HEK293 (cell line): Measurements from ENCODE around the gene CDK9.
A peak's percentile ranks its signal among the peaks of the same experiment; 100 is the strongest.

Experiments used
- CTCF ChIA-PET: fragments of 350-600 bp; formaldehyde crosslinking; extraction: SDS; loops from one replicate; lab custom pipeline; 2021; ENCODE audit warnings: antibody characterized with exemption; lab: Yijun Ruan, JAX
- POLR2A ChIA-PET: fragments of 300-600 bp; formaldehyde crosslinking; extraction: SDS; loops from one replicate; lab custom pipeline; 2020; ENCODE audit warnings: antibody characterized with exemption, inconsistent platforms; lab: Yijun Ruan, JAX
- H3K27ac ChIP-seq: fragments of 200-500 bp; sonication (Bioruptor generic); 2 replicates; pipeline ENCODE4 v1.5.1; 2014; ENCODE audit warnings: low read depth, low read length, control low read depth, inconsistent platforms; ENCODE audit errors: extremely low read depth
- H3K36me3 ChIP-seq, 2 experiments: fragments of 200-500 bp in 1 of 2; sonication (Bioruptor generic) in 1 of 2; 1 replicate in 1 of 2; 2 replicates in 1 of 2; pipeline ENCODE4 v1.5.1; 2014 to 2017; ENCODE audit warnings: inconsistent platforms in 2 of 2, low read length in 2 of 2; ENCODE audit not compliant: control insufficient read depth in 2 of 2, insufficient read depth in 1 of 2
- H3K4me1 ChIP-seq: fragments of 200-500 bp; sonication (Bioruptor generic); 2 replicates; pipeline ENCODE4 v1.5.1; 2014; ENCODE audit warnings: mild to moderate bottlenecking, low read length, inconsistent platforms; ENCODE audit not compliant: control insufficient read depth, insufficient read depth
- H3K4me3 ChIP-seq: 2 replicates; pipeline ENCODE4 v1.5.1; 2011; ENCODE audit warnings: low read depth, mild to moderate bottlenecking, control low read depth, low read length, moderate library complexity
- H3K9me3 ChIP-seq: fragments of 200-500 bp; sonication (Bioruptor generic); 2 replicates; pipeline ENCODE4 v1.5.1; 2014; ENCODE audit warnings: low read depth, low read length, inconsistent platforms; ENCODE audit not compliant: control insufficient read depth, insufficient read depth
- GLIS1 ChIP-seq: fragments of 450-650 bp; formaldehyde crosslinking; IDR thresholded peaks from 2 replicates; pipeline ENCODE4 v1.5.1; 2016; ENCODE audit warnings: missing biosample characterization, missing genetic modification characterization
- KLF7 ChIP-seq: fragments of 450-650 bp; formaldehyde crosslinking; IDR thresholded peaks from 2 replicates; pipeline ENCODE4 v1.5.1; 2016; ENCODE audit warnings: missing biosample characterization, missing genetic modification characterization, borderline replicate concordance
- OSR2 ChIP-seq: fragments of 450-650 bp; formaldehyde crosslinking; IDR thresholded peaks from 2 replicates; pipeline ENCODE4 v1.5.1; 2016; ENCODE audit warnings: missing biosample characterization, missing genetic modification characterization
- PATZ1 ChIP-seq: fragments of 450-650 bp; formaldehyde crosslinking; IDR thresholded peaks from 2 replicates; pipeline ENCODE4 v1.5.1; 2016; ENCODE audit warnings: missing biosample characterization, missing genetic modification characterization
- PRDM2 ChIP-seq: fragments of 450-650 bp; formaldehyde crosslinking; IDR thresholded peaks from 2 replicates; pipeline ENCODE4 v1.5.1; 2016; ENCODE audit warnings: missing biosample characterization, missing genetic modification characterization, borderline replicate concordance
- SP2 ChIP-seq: fragments of 450-650 bp; formaldehyde crosslinking; IDR thresholded peaks from 2 replicates; pipeline ENCODE4 v1.5.1; 2016; ENCODE audit warnings: missing biosample characterization, missing genetic modification characterization
- SP7 ChIP-seq: fragments of 450-650 bp; formaldehyde crosslinking; IDR thresholded peaks from 2 replicates; pipeline ENCODE4 v1.5.1; 2016; ENCODE audit warnings: missing biosample characterization, missing genetic modification characterization
- ZBTB17 ChIP-seq: fragments of 450-650 bp; formaldehyde crosslinking; IDR thresholded peaks from 2 replicates; pipeline ENCODE4 v1.5.1; 2016; ENCODE audit warnings: missing biosample characterization, missing genetic modification characterization
- ZBTB26 ChIP-seq: fragments of 450-650 bp; formaldehyde crosslinking; optimal IDR thresholded peaks from 2 replicates; pipeline ENCODE3; 2016; ENCODE audit warnings: missing biosample characterization, mild to moderate bottlenecking, missing genetic modification characterization
- ZNF114 ChIP-seq: fragments of 450-650 bp; formaldehyde crosslinking; IDR thresholded peaks from 2 replicates; pipeline ENCODE4 v1.5.0; 2017; ENCODE audit warnings: missing biosample characterization, missing genetic modification characterization
- ZNF202 ChIP-seq: fragments of 450-650 bp; formaldehyde crosslinking; IDR thresholded peaks from 2 replicates; pipeline ENCODE4 v1.5.1; 2016; ENCODE audit warnings: missing biosample characterization, missing genetic modification characterization, borderline replicate concordance
- ZNF292 ChIP-seq: fragments of 450-650 bp; formaldehyde crosslinking; IDR thresholded peaks from 2 replicates; pipeline ENCODE4 v1.5.1; 2016; ENCODE audit warnings: low read depth, missing biosample characterization, missing genetic modification characterization, borderline replicate concordance
- ZNF391 ChIP-seq: fragments of 450-650 bp; formaldehyde crosslinking; IDR thresholded peaks from 2 replicates; pipeline ENCODE4 v1.5.1; 2016; ENCODE audit warnings: low read depth, missing biosample characterization, missing genetic modification characterization, borderline replicate concordance
- ZNF433 ChIP-seq: fragments of 450-650 bp; formaldehyde crosslinking; IDR thresholded peaks from 2 replicates; pipeline ENCODE4 v1.5.1; 2016; ENCODE audit warnings: missing biosample characterization, missing genetic modification characterization, low read depth
- ZNF626 ChIP-seq: fragments of 450-650 bp; sonication (Bioruptor Pico); formaldehyde crosslinking; IDR thresholded peaks from 2 replicates; pipeline ENCODE4 v1.5.1; 2018; ENCODE audit warnings: missing biosample characterization, missing genetic modification characterization, inconsistent platforms
- ZNF664 ChIP-seq: fragments of 450-650 bp; formaldehyde crosslinking; IDR thresholded peaks from 2 replicates; pipeline ENCODE4 v1.5.1; 2016; ENCODE audit warnings: missing biosample characterization, missing genetic modification characterization
- ZNF670 ChIP-seq: fragments of 450-650 bp; formaldehyde crosslinking; IDR thresholded peaks from 2 replicates; pipeline ENCODE4 v1.5.1; 2016; ENCODE audit warnings: missing biosample characterization, missing genetic modification characterization, low read depth
- ZXDB ChIP-seq: fragments of 450-650 bp; formaldehyde crosslinking; IDR thresholded peaks from 2 replicates; pipeline ENCODE4 v1.5.1; 2016; ENCODE audit warnings: missing biosample characterization, missing genetic modification characterization

CDK9 gene

DNA sequence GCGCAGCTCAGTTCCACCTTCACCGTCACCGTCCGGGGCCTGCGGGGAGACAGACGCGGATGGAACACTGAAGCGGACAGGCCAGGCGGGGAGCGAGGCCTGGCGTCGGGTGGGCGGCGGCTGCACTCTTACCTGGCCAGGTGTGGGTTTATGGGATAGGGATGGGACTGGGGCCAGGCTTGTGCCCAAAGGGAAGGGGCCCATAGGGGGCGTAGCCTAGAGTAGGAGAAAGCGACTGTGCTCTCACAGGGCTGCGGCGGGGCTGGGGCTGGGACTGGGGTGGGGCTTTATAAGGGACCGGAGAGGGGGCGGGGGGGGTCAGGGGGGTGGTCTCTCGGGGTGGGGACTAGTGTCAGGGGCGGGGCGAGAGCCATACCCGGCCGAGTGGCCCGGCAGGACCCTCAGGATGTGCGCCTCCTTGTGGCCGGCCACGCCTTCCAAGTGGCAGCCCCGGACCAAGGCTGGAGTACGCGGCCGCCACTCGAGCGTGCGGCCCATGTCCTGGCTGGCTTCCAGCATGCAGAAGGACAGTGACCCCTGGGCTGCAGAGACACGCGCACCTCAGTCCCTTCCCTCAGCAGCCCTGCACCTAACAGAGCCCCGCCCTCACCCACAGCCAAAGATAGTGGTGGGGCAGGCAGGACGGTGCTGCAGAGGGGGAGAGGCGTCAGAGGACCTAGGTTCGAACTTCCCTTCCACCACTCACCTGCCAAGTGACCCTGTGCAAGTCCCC, 39.7 kb downstream of the CDK9 start (continued):
- no peak for TF ChIP-seq PRDM2 (tag by site-specific recombination)
- TF ChIP-seq ZBTB26 (tag by site-specific recombination): peak; percentile 19

DNA sequence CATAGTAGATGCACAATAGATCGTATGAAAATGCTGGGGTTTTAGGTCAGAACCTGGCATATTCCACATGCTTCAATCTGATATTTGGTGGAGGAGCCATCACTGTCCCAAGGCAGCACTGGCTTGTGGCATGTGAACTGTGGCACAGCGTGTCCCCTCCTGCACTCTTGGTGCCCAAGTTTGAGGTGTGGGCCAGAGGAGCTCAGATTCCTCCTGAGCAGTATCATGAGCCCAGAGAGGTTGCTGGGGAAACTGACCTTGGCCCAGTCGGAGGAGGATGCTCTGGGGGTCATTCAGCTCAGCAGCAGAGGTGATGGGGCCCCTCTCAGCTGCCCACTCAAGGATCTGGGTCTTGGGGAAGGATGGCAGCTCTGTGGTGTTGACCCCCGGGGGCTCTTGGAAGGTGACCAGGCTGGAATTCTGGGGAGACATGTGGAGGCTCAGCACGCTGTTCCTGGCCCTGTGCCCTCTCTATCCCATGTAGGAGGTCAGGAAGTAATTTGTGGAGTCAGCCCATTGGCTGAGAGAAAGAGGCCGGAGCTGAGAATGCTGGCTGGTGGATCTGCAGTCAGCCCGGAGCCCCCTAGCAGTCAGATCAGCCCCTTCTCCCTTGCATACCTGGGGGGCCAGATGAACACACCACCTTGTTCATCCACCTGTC, 40.5 kb downstream of the CDK9 start:
- no peak overlapping the region for H3K4me3 ChIP-seq
- no peaks in the 10 kb centered on the region for H3K9me3 ChIP-seq
- CTCF ChIA-PET: interaction anchor here (0.5 to 4.8 kb wide), 8 partner anchors 10 to 79 kb away, joined by 3 to 21 read pairs (median 4); no protein-coding TSS in a partner anchor
- no peak overlapping the region for H3K27ac ChIP-seq
- H3K4me1 ChIP-seq: no peaks in the 10 kb centered on the region
- TF ChIP-seq ZNF114 (tag by site-specific recombination): no peak
- TF ChIP-seq ZNF664 (tag by site-specific recombination): 0 out of 2 replicates have a peak, but pooled peaks have one; percentile 7
- TF ChIP-seq, all 188 proteins: peak for 1
- POLR2A ChIA-PET: interaction anchor here (0.5 kb wide), 1 partner anchor 46 kb away, joined by 3 read pairs; no protein-coding TSS in a partner anchor
- H3K36me3 ChIP-seq: no peaks in the 10 kb centered on the region

- Histone ChIP-seq H3K9me3 (no peaks in the 10 kb centered on the region), H3K36me3 (no peaks in the 10 kb centered on the region), H3K27ac (no peak overlapping the region), H3K4me3 (no peak overlapping the region), H3K4me1 (no peaks in the 10 kb centered on the region)
- ChIA-PET POLR2A (interaction anchor here (1.2 to 2.2 kb wide), 2 partner anchors 11 to 25 kb away, joined by 3 to 5 read pairs; no protein-coding TSS in a partner anchor), CTCF (interaction anchor here (0.6 to 1.3 kb wide), 4 partner anchors 41 to 174 kb away, joined by 3 to 5 read pairs (median 4); no protein-coding TSS in a partner anchor)
- TF ChIP-seq ZBTB17 (tag by site-specific recombination) (0 out of 2 replicates have a peak, but pooled peaks have one; percentile 14), ZNF202 (no peak), PATZ1 (tag by site-specific recombination) (0 out of 2 replicates have a peak, but pooled peaks have one; percentile 20), ZNF433 (tag by site-specific recombination) (no peak), OSR2 (tag by site-specific recombination) (no peak), SP2 (peak; percentile 33), ZNF626 (no peak), ZBTB26 (tag by site-specific recombination) (peak; percentile 25), ZNF670 (tag by site-specific recombination) (no peak), GLIS1 (tag by site-specific recombination) (peak; percentile 60; the same call in 1 of the 2 replicates), SP7 (tag by site-specific recombination) (no peak), KLF7 (tag by site-specific recombination) (no peak), ZNF292 (tag by site-specific recombination) (no peak), ZXDB (tag by site-specific recombination) (no peak), ZNF391 (no peak)
These were observed 42.6 kb downstream of the CDK9 start for GRCh38 chr9:127828262-127829031.
